Right atrium auricular region (tissue), 2 donors: ENCODE measurements around the gene TCP10L. TPM values are rescaled to one million over a fixed set of nuclear protein-coding genes. Genes with fewer than 3 reads are reported as not detected.

Experiments
- DNase-seq: peaks from one replicate; pipeline ENCODE4 v3.0.0-alpha.2; 2019; ENCODE audit warnings: low spot score
- H3K27ac ChIP-seq, 2 donors: fragments of 200-600 bp; sonication (generic); 1 replicate in 1 of 2; 2 replicates in 1 of 2; pipeline ENCODE4 v1.5.1; 2016 to 2019
- H3K27me3 ChIP-seq, 2 donors: fragments of 200-600 bp; sonication (generic); one replicate each; pipeline versions ENCODE4 v1.5.1 to v1.6.0; 2017 to 2019
- H3K36me3 ChIP-seq: fragments of 200-600 bp; sonication (generic); one replicate; pipeline ENCODE4 v1.5.1; 2016
- H3K4me1 ChIP-seq, 2 donors: fragments of 200-600 bp; sonication (generic); one replicate each; pipeline versions ENCODE4 v1.5.1 to v1.6.0; 2017 to 2019
- H3K4me3 ChIP-seq, 2 donors: fragments of 200-600 bp; sonication (generic); 1 replicate in 1 of 2; 2 replicates in 1 of 2; pipeline ENCODE4 v1.5.1; 2017 to 2019; ENCODE audit warnings: mild to moderate bottlenecking in 1 of 2, moderate library complexity in 1 of 2
- H3K9me3 ChIP-seq, 2 donors: fragments of 200-600 bp; sonication (generic); one replicate each; pipeline ENCODE4 v1.5.1; 2019
- total RNA-seq, 2 donors: library from RNA; depleted of rRNA; stranded (reverse); fragments of >200 nt; gene quantifications; one replicate each; pipeline ENCODE4 v1.1.0, GENCODE V29; 2016
- TF ChIP-seq, protein P1 (sequence below), 2 donors: fragments of 200-600 bp; sonication (generic); IDR thresholded peaks; one replicate each; pipeline ENCODE4 v1.5.1; 2019; ENCODE audit warnings: antibody characterized with exemption in 2 of 2

The TCP10L gene
- total RNA-seq, 2 donors from 2014 or later, result 1.1 TPM; not detected in 1

DNA sequence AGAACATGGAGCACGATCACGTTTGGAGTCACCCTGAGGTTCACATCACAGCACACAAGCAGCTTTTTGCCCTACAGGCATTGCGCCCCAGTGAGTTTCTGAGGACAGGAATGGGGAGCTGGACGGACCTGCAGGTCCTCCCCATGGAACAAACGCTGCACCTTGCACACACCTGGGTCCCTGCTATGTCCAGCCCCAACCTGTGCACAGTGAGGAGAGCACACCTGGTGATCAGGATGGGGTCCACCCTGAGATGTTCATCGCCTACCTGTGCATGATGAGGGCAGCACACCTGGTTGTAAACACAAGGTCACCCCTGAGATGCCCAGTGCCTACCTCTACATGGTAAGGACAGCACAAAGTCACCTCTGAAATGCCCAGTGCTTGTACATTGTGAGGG lies 45.9 kb downstream of the TCP10L start:
- Histone ChIP-seq H3K27ac (no peak overlapping the region), H3K27me3 (no peaks in the 10 kb centered on the region), H3K36me3 (no peaks in the 10 kb centered on the region), H3K9me3 (no peaks in the 10 kb centered on the region), H3K4me3 (no peak overlapping the region), H3K4me1 (no peaks in the 10 kb centered on the region)
- no peak for DNase-seq
- TF ChIP-seq, protein P1, sequence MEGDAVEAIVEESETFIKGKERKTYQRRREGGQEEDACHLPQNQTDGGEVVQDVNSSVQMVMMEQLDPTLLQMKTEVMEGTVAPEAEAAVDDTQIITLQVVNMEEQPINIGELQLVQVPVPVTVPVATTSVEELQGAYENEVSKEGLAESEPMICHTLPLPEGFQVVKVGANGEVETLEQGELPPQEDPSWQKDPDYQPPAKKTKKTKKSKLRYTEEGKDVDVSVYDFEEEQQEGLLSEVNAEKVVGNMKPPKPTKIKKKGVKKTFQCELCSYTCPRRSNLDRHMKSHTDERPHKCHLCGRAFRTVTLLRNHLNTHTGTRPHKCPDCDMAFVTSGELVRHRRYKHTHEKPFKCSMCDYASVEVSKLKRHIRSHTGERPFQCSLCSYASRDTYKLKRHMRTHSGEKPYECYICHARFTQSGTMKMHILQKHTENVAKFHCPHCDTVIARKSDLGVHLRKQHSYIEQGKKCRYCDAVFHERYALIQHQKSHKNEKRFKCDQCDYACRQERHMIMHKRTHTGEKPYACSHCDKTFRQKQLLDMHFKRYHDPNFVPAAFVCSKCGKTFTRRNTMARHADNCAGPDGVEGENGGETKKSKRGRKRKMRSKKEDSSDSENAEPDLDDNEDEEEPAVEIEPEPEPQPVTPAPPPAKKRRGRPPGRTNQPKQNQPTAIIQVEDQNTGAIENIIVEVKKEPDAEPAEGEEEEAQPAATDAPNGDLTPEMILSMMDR (IDR thresholded peaks at IDR 0.05), result no peak

DNA sequence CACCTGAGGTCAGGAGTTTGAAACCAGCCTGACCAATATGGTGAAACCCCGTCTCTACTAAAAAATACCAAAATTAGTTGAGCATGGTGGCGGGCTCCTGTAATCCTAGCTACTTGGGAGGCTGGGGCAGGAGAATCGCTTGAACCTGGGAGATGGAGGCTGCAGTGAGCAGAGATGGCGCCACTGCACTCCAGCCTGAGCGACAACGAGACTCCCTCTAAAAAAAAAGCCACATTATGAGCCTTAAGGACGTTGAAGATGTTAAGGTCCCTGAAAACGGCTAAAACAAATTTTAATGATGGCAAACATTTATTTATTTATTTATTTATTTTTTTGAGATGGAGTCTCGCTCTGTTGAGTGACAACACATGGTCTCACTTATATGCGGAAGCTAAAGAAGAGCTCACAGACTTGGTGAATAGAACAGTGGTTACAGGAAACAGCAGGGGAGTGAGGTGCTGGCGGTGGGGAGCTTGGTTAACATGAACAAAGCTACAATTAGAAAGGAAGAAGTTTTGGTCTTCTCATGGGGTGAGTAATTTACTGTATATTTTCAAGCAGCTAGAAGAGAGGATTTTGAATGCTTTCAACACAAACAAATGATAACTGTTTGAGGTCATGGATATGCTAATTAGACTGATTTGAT lies 47.1 kb downstream of the TCP10L start:
- TF ChIP-seq, protein P1 (IDR thresholded peaks at IDR 0.05), result no peak

DNA sequence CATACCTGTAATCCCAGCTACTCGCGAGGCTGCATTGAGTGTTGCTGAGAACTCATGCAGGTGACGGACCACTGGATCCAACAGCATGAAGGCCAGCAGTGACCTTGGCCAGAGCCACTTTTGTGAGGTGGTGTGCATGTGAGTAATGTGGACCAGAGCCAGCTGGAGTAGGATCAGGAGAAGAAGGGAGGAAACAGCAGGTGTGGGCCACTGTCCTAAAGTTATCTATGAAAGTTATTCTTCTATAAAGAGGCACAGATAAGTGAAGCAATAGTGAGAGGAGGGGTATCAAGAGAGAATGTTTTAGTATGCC lies 47.8 kb downstream of the TCP10L start:
- Histone ChIP-seq H3K4me3 (no peak overlapping the region), H3K9me3 (no peaks in the 10 kb centered on the region), H3K36me3 (no peaks in the 10 kb centered on the region), H3K4me1 (no peaks in the 10 kb centered on the region), H3K27ac (no peak overlapping the region), H3K27me3 (no peaks in the 10 kb centered on the region)
- TF ChIP-seq, protein P1 (IDR thresholded peaks at IDR 0.05), result no peak
- no peak for DNase-seq

More for the DNA sequence above, 47.1 kb downstream of the TCP10L start:
- no peaks in the 10 kb centered on the region for H3K27me3 ChIP-seq
- H3K4me3 ChIP-seq, result no peak overlapping the region
- no peaks in the 10 kb centered on the region for H3K9me3 ChIP-seq
- DNase-seq, result no peak
- no peaks in the 10 kb centered on the region for H3K4me1 ChIP-seq
- no peak overlapping the region for H3K27ac ChIP-seq
- H3K36me3 ChIP-seq, result no peaks in the 10 kb centered on the region

- TF ChIP-seq, protein P1 (IDR thresholded peaks at IDR 0.05), result no peak
- Histone ChIP-seq H3K4me1 (no peaks in the 10 kb centered on the region), H3K36me3 (no peaks in the 10 kb centered on the region), H3K27me3 (no peaks in the 10 kb centered on the region), H3K27ac (no peak overlapping the region), H3K4me3 (no peak overlapping the region), H3K9me3 (no peaks in the 10 kb centered on the region)
- no peak for DNase-seq
Observed at GRCh38 chr21:32535612-32536011, 49.7 kb downstream of the TCP10L start.

- Histone ChIP-seq H3K27ac (no peak overlapping the region), H3K9me3 (no peaks in the 10 kb centered on the region), H3K4me3 (no peak overlapping the region), H3K36me3 (no peaks in the 10 kb centered on the region), H3K27me3 (no peaks in the 10 kb centered on the region), H3K4me1 (no peaks in the 10 kb centered on the region)
- TF ChIP-seq, protein P1 (IDR thresholded peaks at IDR 0.05), result no peak
- no peak for DNase-seq
Observed at GRCh38 chr21:32534113-32534512, 51.2 kb downstream of the TCP10L start.

DNA sequence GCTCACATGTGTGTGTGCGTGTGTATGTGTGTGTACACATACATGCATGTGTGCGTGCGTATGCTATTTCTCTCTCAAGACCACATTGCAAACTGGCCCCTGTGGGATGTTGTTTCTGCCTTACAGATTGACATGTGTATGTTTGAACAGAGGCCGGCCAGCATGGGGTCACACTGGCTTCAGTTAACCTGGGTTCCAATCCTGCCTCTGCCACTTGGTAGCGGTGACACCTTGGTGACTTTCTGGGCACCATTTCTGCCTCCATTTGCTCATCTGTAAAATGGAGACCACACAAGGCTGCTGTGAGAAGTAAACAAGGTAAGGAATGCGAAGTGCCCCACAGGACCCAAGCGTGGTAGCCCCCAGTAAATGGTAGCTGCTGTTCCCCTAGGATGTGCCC lies 51.7 kb downstream of the TCP10L start:
- no peak overlapping the region for H3K4me3 ChIP-seq
- no peak for DNase-seq
- H3K36me3 ChIP-seq, result no peaks in the 10 kb centered on the region
- no peak overlapping the region for H3K27ac ChIP-seq
- H3K27me3 ChIP-seq, result no peaks in the 10 kb centered on the region
- H3K4me1 ChIP-seq, result no peaks in the 10 kb centered on the region
- H3K9me3 ChIP-seq, result no peaks in the 10 kb centered on the region
- TF ChIP-seq, protein P1 (IDR thresholded peaks at IDR 0.05), result no peak
